ENCODE results near the gene MLXIP.

The MLXIP gene

GRCh38 chr12:122182887-122183587 lies 104.5 kb downstream of the MLXIP start, which contains the start of gene LRRC43:
Gene LRRC43, plus strand, starts transcription at chr12:122183123. Its CDS starts 22 bp downstream, at chr12:122183145.
- DNase-seq (ENCODE audit: low read depth in 1 of 2, low spot score in 1 of 2), result no peak

GRCh38 chr12:122183588-122183940 lies 105.0 kb downstream of the MLXIP start:
- DNase-seq (ENCODE audit: low read depth in 1 of 2, low spot score in 1 of 2), result no peak

GRCh38 chr12:122184517-122184916 lies 106.0 kb downstream of the MLXIP start:
- DNase-seq (ENCODE audit: low read depth in 1 of 2, low spot score in 1 of 2), result no peak

GRCh38 chr12:122185079-122185478 lies 106.5 kb downstream of the MLXIP start:
- no peak for DNase-seq (ENCODE audit: low read depth in 1 of 2, low spot score in 1 of 2)

GRCh38 chr12:122185494-122186082 lies 107.0 kb downstream of the MLXIP start:
- no peak for DNase-seq (ENCODE audit: low read depth in 1 of 2, low spot score in 1 of 2)

GRCh38 chr12:122187466-122187865 lies 108.9 kb downstream of the MLXIP start:
- DNase-seq (ENCODE audit: low read depth in 1 of 2, low spot score in 1 of 2), result no peak

GRCh38 chr12:122189626-122190475 lies 111.3 kb downstream of the MLXIP start:
- DNase-seq (ENCODE audit: low read depth in 1 of 2, low spot score in 1 of 2), result no peak

GRCh38 chr12:122190842-122191668 lies 112.5 kb downstream of the MLXIP start:
- peak; percentile 39 to 60 for DNase-seq (ENCODE audit: low read depth in 1 of 2, low spot score in 1 of 2)

GRCh38 chr12:122192441-122192840 lies 113.9 kb downstream of the MLXIP start:
- DNase-seq (ENCODE audit: low read depth in 1 of 2, low spot score in 1 of 2), result no peak

- DNase-seq (ENCODE audit: low read depth in 1 of 2, low spot score in 1 of 2), result no peak
These were observed 116.2 kb downstream of the MLXIP start for GRCh38 chr12:122194804-122195203.

GRCh38 chr12:122195405-122195804 lies 116.8 kb downstream of the MLXIP start:
- DNase-seq (ENCODE audit: low read depth in 1 of 2, low spot score in 1 of 2), result no peak
